Adrenal gland (tissue), 12 donors: ENCODE measurements around the gene RTP5. TPM values are rescaled to one million over a fixed set of nuclear protein-coding genes. Genes with fewer than 3 reads are reported as not detected.

Source experiments
- DNase-seq, 7 donors: peaks; one replicate each; pipeline ENCODE4 v3.0.0-alpha.2; 2019 to 2020
- H3K27ac ChIP-seq, 5 donors: fragments of 200-600 bp; sonication (generic) in 4 of 5; 1 replicate in 3 of 5; 2 replicates in 2 of 5; pipeline versions ENCODE4 v1.5.1 to v1.8.0; 2016 to 2020; ENCODE audit warnings: mild to moderate bottlenecking in 1 of 5
- H3K27me3 ChIP-seq: fragments of 200-600 bp; 2 replicates; pipeline ENCODE4 v1.8.0; 2021
- H3K36me3 ChIP-seq, 2 donors: fragments of 200-600 bp; replicated peaks in 1 of 2; 1 replicate in 1 of 2; 2 replicates in 1 of 2; pipeline versions ENCODE4 v1.5.1 to v1.8.0; 2018 to 2022
- H3K4me1 ChIP-seq, 2 donors: fragments of 200-600 bp; replicated peaks in 1 of 2; 1 replicate in 1 of 2; 2 replicates in 1 of 2; pipeline versions ENCODE4 v1.5.1 to v1.8.0; 2018 to 2021
- H3K4me3 ChIP-seq, 4 donors: fragments of 200-600 bp; sonication (generic) in 3 of 4; one replicate each; pipeline ENCODE4 v1.5.1; 2016 to 2018
- H3K9me3 ChIP-seq, 3 donors: fragments of 200-600 bp; sonication (generic) in 1 of 3; replicated peaks in 1 of 3; 1 replicate in 2 of 3; 2 replicates in 1 of 3; pipeline versions ENCODE4 v1.5.1 to v1.8.0; 2016 to 2021
- CTCF ChIP-seq, 6 experiments: fragments of 450-650 bp in 4 of 6; fragments of 200-600 bp in 2 of 6; sonication (generic) in 1 of 6; IDR thresholded peaks; 1 replicate in 5 of 6; 2 replicates in 1 of 6; pipeline versions ENCODE4 v1.5.1 to v1.8.0; 2016 to 2021; ENCODE audit warnings: antibody characterized with exemption in 6 of 6, mild to moderate bottlenecking in 2 of 6, moderate library complexity in 1 of 6
- POLR2A ChIP-seq, 2 donors: fragments of 450-650 bp; IDR thresholded peaks; one replicate each; pipeline ENCODE4 v1.6.1; 2017; ENCODE audit warnings: antibody characterized with exemption in 2 of 2, mild to moderate bottlenecking in 2 of 2, moderate library complexity in 1 of 2
- WGBS, 4 donors: extraction: QIAGEN DNeasy Blood & Tissue Kit in 2 of 4; methylation state at CpG; one replicate each; pipeline versions ENCODE4 v1.1.5 to v1.1.7; 2013 to 2017; 5-methylcytosine and 5-hydroxymethylcytosine counted together
- intact Hi-C, 2 donors: fragments of 100-400 bp; cut with DNase I; formaldehyde crosslinking; loops; one replicate each; pipeline versions ENCODE4 v1.14.1 to v1.15.0; 2022 to 2023
- polyA plus RNA-seq, 3 donors: library from polyadenylated mRNA; stranded (reverse); fragments of 200-250 nt in 2 of 3; fragments of 350-450 nt in 1 of 3; fragmentation: Illumina TruSeq in 1 of 3; extraction: RNeasy Lipid Tissue Mini Kit (QIAGEN cat#74804) in 1 of 3; gene quantifications; one replicate each; pipeline ENCODE4 v1.2.3, GENCODE V29; 2013 to 2014
- total RNA-seq, 9 donors: library from RNA; depleted of rRNA in 4 of 9; stranded (reverse); fragments of >200 nt in 4 of 9; fragments of 120-200 nt in 1 of 9; fragmentation: NEBNext Ultra II Directional in 1 of 9; extraction: Animal tissue kit (Norgen Biotek cat#: 25700) in 1 of 9; gene quantifications; one replicate each; pipeline versions ENCODE4 v1.1.0 to v1.2.4, GENCODE V29; 2013 to 2023
- donor health status: healthy with polysubstance abuse.
- donor health status: Bipolar disorder and iron deficiency.
- donor health status: DM: yes; HTN: yes; CAD: no.
- donor health status: DM: no; HTN: no; CAD: no.
- donor health status: DM: no; HTN: no; CAD: no.
- donor health status: DM: yes; HTN: yes; CAD: no.

The RTP5 gene
- total and polyA plus RNA-seq, 12 donors, result 0.07 to 0.56 (median 0.11) TPM; not detected in 9

DNA sequence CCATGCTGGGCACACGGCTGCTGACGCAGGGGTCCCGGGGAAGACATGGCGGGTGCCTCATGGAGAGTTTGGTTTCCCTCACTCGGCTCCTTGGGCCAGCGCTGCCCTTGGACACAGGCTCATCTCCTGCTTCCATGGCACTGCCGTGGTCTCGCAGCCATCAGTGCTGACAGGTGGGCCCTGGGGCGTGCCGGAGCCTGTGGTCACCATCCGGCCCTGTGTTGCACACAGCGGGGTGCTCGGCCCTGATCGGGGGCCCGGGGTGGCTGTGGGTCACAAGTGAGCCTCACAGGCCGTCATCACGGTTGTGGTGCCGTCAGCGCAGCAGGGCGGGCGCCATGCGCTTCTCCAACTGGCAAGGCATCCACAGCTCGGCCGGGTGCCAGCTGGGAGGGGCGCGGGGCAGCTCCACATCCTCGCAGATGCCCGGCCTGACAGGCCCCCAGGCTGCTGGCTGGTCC, 582 bp downstream of the RTP5 start:
- TF ChIP-seq CTCF (IDR thresholded peaks at IDR 0.05), result no peak
- no peak for TF ChIP-seq POLR2A (IDR thresholded peaks at IDR 0.05)
- Histone ChIP-seq H3K4me1 (no peaks in the 10 kb centered on the region), H3K4me3 (no peak overlapping the region), H3K27ac (no peak overlapping the region), H3K36me3 (no peaks in the 10 kb centered on the region), H3K9me3 (no peaks in the 10 kb centered on the region), H3K27me3 (peaks cover 12% of the 10 kb centered on the region)
- intact Hi-C loops, result loop anchor here (10.0 kb wide), 2 partner anchors 135 to 145 kb away; partner anchors contain the start of gene D2HGDH (in 1 of the 2)
- DNase-seq, result peak in 1 of 7 donors; percentile 4
- 85 to 97% (median 90%) methylated on average over 7 to 28 of the region's 28 CpGs for WGBS, 4 donors

GRCh38 chr2:241870611-241871537, 1.3 kb downstream of the RTP5 start:
- no peaks in the 10 kb centered on the region for H3K36me3 ChIP-seq
- no peak for TF ChIP-seq POLR2A (IDR thresholded peaks at IDR 0.05)
- no peak for TF ChIP-seq CTCF (IDR thresholded peaks at IDR 0.05)
- intact Hi-C loops, result loop anchor here (10.0 kb wide), 2 partner anchors 136 to 146 kb away; partner anchors contain the start of gene D2HGDH (in 1 of the 2)
- no peak overlapping the region for H3K27ac ChIP-seq
- DNase-seq, result peak in 1 of 7 donors; percentile 2
- peaks cover 12% of the 10 kb centered on the region for H3K27me3 ChIP-seq
- 76 to 80% (median 79%) methylated on average over 16 to 28 of the region's 28 CpGs for WGBS, 4 donors
- no peaks in the 10 kb centered on the region for H3K4me1 ChIP-seq
- no peaks in the 10 kb centered on the region for H3K9me3 ChIP-seq
- no peak overlapping the region for H3K4me3 ChIP-seq

- Histone ChIP-seq H3K9me3 (no peaks in the 10 kb centered on the region), H3K27me3 (peaks cover 8% of the 10 kb centered on the region), H3K27ac (no peak overlapping the region), H3K36me3 (no peaks in the 10 kb centered on the region), H3K4me3 (no peak overlapping the region), H3K4me1 (no peaks in the 10 kb centered on the region)
- TF ChIP-seq CTCF (IDR thresholded peaks at IDR 0.05) (no peak), POLR2A (IDR thresholded peaks at IDR 0.05) (no peak)
- intact Hi-C loops, result loop anchor here (10.0 kb wide), 2 partner anchors 137 to 147 kb away; partner anchors contain the start of gene D2HGDH (in 1 of the 2)
- no peak for DNase-seq
- 87 to 92% (median 90%) methylated on average over 19 to 38 of the region's 38 CpGs for WGBS, 4 donors
Measured at GRCh38 chr2:241871538-241872312, 2.2 kb downstream of the RTP5 start.

DNA sequence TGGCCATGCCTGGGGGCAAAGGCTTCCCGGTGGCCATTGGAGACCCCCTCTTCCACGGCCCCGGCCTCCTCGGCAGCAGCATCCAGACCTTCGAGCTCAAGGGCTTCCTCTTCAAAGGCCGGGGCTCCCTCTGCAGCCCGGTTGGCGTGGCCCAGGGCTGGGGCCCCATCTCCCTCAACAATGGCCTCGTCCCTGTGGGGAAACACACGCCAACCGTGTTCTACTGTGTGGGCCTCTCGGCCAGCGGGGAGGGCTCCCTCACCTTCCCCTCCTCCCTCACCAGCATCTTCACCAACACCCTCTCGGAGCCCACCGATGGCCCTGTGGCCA, 2.7 kb downstream of the RTP5 start:
- no peak overlapping the region for H3K27ac ChIP-seq
- TF ChIP-seq POLR2A (IDR thresholded peaks at IDR 0.05), result no peak
- no peak for TF ChIP-seq CTCF (IDR thresholded peaks at IDR 0.05)
- no peak overlapping the region for H3K4me3 ChIP-seq
- WGBS, 4 donors, result 85 to 95% (median 90%) methylated on average over 8 to 15 of the region's 15 CpGs
- H3K9me3 ChIP-seq, result no peaks in the 10 kb centered on the region
- no peaks in the 10 kb centered on the region for H3K4me1 ChIP-seq
- intact Hi-C loops, result loop anchor here (10.0 kb wide), 2 partner anchors 137 to 147 kb away; partner anchors contain the start of gene D2HGDH (in 1 of the 2)
- H3K36me3 ChIP-seq, result no peaks in the 10 kb centered on the region
- peaks cover 2% of the 10 kb centered on the region for H3K27me3 ChIP-seq
- no peak for DNase-seq
